Lung (tissue), 12 donors: Measurements from ENCODE around the gene SERP2. TPM values are rescaled to one million over a fixed set of nuclear protein-coding genes. Genes with fewer than 3 reads are reported as not detected.
A peak's percentile ranks its signal among the peaks of the same experiment; 100 is the strongest.

Experiments
- ATAC-seq: fragments of 200-7000 bp; cut with Tn5 transposase; one replicate; pipeline ENCODE4 v1.9.1; 2020; ENCODE audit warnings: moderate number of reproducible peaks; ENCODE audit not compliant: insufficient read depth, low FRiP score
- DNase-seq, 3 donors: peaks; one replicate each; pipeline ENCODE4 v3.0.0-alpha.2; 2013 to 2017
- H3K27ac ChIP-seq, 2 donors: one replicate each; pipeline ENCODE4 v1.5.1; 2013; ENCODE audit warnings: mild to moderate bottlenecking in 2 of 2, moderate library complexity in 2 of 2, control low read depth in 1 of 2, inconsistent platforms in 1 of 2, low read depth in 1 of 2, low read length in 1 of 2
- H3K27me3 ChIP-seq, 3 donors: one replicate each; pipeline ENCODE4 v1.5.1; 2013; ENCODE audit warnings: low read length in 2 of 3; ENCODE audit not compliant: control insufficient read depth in 3 of 3, insufficient read depth in 3 of 3
- H3K36me3 ChIP-seq, 4 donors: one replicate each; pipeline ENCODE4 v1.5.1; 2013; ENCODE audit warnings: low read length in 4 of 4, mild to moderate bottlenecking in 1 of 4, moderate library complexity in 1 of 4; ENCODE audit not compliant: control insufficient read depth in 4 of 4, insufficient read depth in 4 of 4
- H3K4me1 ChIP-seq, 5 donors: one replicate each; pipeline ENCODE4 v1.5.1; 2013; ENCODE audit warnings: low read length in 5 of 5, mild to moderate bottlenecking in 2 of 5, moderate library complexity in 1 of 5; ENCODE audit not compliant: control insufficient read depth in 5 of 5, insufficient read depth in 5 of 5
- H3K4me3 ChIP-seq: one replicate; pipeline ENCODE4 v1.5.1; 2013; ENCODE audit warnings: mild to moderate bottlenecking, control low read depth, moderate library complexity
- H3K9ac ChIP-seq, 2 donors: one replicate each; pipeline ENCODE4 v1.5.1; 2013; ENCODE audit warnings: low read length in 2 of 2, control low read depth in 1 of 2; ENCODE audit not compliant: insufficient read depth in 1 of 2
- H3K9me3 ChIP-seq, 4 donors: one replicate each; pipeline ENCODE4 v1.5.1; 2013; ENCODE audit warnings: low read length in 3 of 4, mild to moderate bottlenecking in 1 of 4, moderate library complexity in 1 of 4; ENCODE audit not compliant: control insufficient read depth in 4 of 4, insufficient read depth in 3 of 4
- CTCF ChIP-seq: IDR thresholded peaks from 2 replicates; pipeline ENCODE4 v1.5.1; 2012; ENCODE audit warnings: mild to moderate bottlenecking; ENCODE audit errors: control extremely low read depth, extremely low read depth
- WGBS, 2 donors: extraction: QIAGEN DNeasy Blood & Tissue Kit; methylation state at CpG; one replicate each; pipeline ENCODE4 v1.1.7; 2013; 5-methylcytosine and 5-hydroxymethylcytosine counted together
- polyA plus RNA-seq, 2 donors: library from polyadenylated mRNA; stranded (reverse); fragments of 200-250 nt; gene quantifications; one replicate each; pipeline ENCODE4 v1.2.1, GENCODE V29; 2013
- total RNA-seq, 2 donors: library from RNA; depleted of rRNA in 1 of 2; stranded (reverse); fragments of >200 nt in 1 of 2; gene quantifications; one replicate each; pipeline ENCODE4 v1.2.1, GENCODE V29; 2014 to 2021
- donor health status: control.
- donor health status: control.
- donor health status: Bipolar disorder and iron deficiency.
- donor health status: healthy.
- donor health status: DM: yes; HTN: yes; CAD: no.

SERP2 gene
- total and polyA plus RNA-seq, 4 donors, result 4.2 to 6.9 (median 5.9) TPM

DNA sequence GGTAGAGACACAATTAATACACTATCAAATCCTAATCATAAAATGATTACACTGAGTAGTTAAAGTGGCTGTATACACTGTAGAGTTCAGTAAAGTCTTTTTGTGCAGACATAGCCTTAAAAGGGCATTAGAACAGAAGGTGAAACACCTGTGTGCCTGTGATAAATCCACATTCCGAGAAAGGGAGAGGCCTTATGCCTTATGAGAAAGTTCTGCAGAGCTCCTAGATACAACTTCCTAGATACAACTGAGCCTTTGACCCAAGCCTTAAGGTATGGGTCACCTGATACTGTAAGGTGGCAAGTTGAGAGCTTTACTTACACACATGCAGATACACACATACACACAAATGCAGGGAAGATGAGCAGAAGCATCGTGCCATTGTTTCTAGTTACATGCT is 6.3 kb downstream of the SERP2 start:
- TF ChIP-seq CTCF, result no peak
- Histone ChIP-seq H3K36me3 (peaks cover 0 to 7% (median 0%) of the 10 kb centered on the region in 4 donors), H3K9ac (no peak overlapping the region), H3K9me3 (no peaks in the 10 kb centered on the region), H3K4me1 (no peaks in the 10 kb centered on the region), H3K27ac (peak overlapping the region in 1 of 2 donors; percentile 31), H3K4me3 (no peak overlapping the region), H3K27me3 (no peaks in the 10 kb centered on the region)
- ATAC-seq (no peak), DNase-seq (no peak)
- 95 to 96% methylated on average over 2 of the region's 2 CpGs for WGBS, 2 donors

DNA sequence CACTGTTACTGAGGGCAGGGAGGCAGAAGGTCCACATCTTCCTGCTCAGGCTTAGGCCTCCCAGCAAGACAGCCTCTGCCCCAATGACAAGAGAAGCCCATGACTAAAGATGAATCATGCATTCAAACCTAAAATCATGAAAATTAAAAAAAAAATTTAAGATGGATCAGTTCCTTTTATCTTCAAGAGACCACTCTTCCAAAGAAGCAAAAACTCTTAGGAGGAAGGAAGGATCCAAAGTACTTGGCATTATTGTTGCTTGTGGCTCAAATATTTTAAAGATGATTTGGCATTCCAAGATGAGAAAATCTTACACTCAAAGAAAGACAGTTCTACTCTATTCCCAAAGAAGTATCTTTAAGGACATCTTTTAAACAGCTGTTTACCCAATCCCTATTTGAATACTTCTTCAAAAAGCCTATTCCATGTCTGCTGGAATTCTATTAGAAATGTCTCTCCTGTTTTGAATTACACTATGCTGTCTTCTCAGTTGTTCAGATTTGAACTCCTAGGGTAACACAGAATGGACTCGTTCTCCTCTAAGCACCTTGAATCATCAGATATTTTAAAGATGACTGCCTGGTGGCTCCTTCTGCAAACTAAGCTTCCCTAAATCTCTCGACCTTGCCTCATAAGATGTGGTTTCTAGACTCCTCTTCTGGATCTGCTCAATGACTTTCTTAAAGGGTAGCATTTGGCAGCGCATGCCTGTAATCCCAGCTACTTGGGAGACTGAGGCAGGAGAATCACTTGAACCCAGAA is 7.0 kb downstream of the SERP2 start:
- H3K4me3 ChIP-seq, result no peak overlapping the region
- H3K4me1 ChIP-seq, result peaks cover 0 to 5% (median 0%) of the 10 kb centered on the region in 5 donors
- peaks cover 0 to 7% (median 0%) of the 10 kb centered on the region in 4 donors for H3K36me3 ChIP-seq
- 77 to 88% methylated on average over 3 of the region's 3 CpGs for WGBS, 2 donors
- no peaks in the 10 kb centered on the region for H3K27me3 ChIP-seq
- DNase-seq, result no peak
- ATAC-seq, result no peak
- peak overlapping the region in 1 of 2 donors; percentile 31 for H3K27ac ChIP-seq
- H3K9ac ChIP-seq, result no peak overlapping the region
- no peak for TF ChIP-seq CTCF
- H3K9me3 ChIP-seq, result no peaks in the 10 kb centered on the region

DNA sequence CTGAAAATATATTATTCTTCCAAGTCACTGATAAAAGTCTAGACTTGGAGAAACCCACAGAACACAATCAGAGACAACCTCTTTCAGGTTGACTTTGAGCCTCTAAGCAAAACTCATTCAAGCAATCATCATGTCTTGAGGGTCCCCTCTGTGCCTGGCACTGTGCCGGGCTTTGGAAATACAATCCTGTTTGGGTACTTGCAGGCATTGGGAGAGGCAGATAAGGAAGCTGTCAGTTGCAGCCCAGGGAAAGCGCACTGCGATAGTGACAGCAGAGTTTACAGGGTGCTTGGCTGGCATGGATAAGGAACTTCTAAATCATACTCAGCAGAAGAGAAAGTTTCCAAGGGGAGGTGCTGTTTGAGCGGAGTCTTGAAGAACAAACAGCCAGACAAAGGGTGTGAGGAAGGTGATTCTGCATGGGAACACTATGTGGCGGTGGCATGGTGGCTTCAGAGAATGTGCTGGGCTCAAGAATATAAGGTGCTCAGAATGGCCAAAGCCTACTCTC is 9.1 kb downstream of the SERP2 start:
- peaks cover 0 to 7% (median 0%) of the 10 kb centered on the region in 4 donors for H3K36me3 ChIP-seq
- no peaks in the 10 kb centered on the region for H3K9me3 ChIP-seq
- 56 to 72% methylated on average over 5 of the region's 5 CpGs for WGBS, 2 donors
- H3K4me1 ChIP-seq, result peaks cover 0 to 5% (median 0%) of the 10 kb centered on the region in 5 donors
- no peaks in the 10 kb centered on the region for H3K27me3 ChIP-seq
- no peak overlapping the region for H3K27ac ChIP-seq
- no peak for ATAC-seq
- no peak for TF ChIP-seq CTCF
- H3K4me3 ChIP-seq, result no peak overlapping the region
- no peak overlapping the region for H3K9ac ChIP-seq
- no peak for DNase-seq
